Pons (tissue), 1 donor: ENCODE results near the gene AOC3.
"Not testable (repeated sequence)": the region's sequence is repeated elsewhere in the genome, so short reads cannot be mapped to it uniquely, and the experiment has no call there.

Source experiments
- DNase-seq: peaks from one replicate; pipeline ENCODE4 v3.0.0-alpha.2; 2016; ENCODE audit warnings: low spot score

Gene AOC3

DNA sequence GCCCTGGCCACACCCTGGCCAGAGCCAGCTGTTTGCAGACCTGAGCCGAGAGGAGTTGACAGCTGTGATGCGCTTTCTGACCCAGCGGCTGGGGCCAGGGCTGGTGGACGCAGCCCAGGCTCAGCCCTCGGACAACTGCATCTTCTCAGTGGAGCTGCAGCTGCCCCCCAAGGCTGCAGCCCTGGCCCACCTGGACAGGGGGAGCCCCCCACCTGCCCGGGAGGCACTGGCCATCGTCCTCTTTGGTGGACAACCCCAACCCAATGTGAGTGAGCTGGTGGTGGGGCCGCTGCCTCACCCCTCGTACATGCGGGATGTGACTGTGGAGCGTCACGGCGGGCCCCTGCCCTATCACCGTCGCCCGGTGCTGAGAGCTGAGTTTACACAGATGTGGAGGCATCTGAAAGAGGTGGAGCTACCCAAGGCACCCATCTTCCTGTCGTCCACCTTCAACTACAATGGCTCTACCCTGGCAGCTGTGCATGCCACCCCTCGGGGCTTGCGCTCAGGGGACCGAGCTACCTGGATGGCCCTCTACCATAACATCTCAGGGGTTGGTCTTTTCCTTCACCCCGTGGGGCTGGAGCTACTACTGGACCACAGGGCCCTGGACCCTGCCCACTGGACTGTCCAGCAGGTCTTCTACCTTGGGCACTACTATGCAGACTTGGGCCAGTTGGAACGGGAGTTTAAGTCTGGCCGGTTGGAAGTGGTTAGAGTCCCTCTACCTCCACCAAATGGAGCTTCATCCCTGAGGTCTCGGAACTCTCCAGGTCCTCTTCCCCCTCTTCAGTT is 6.0 kb upstream of the AOC3 start:
- DNase-seq, result no peak

DNA sequence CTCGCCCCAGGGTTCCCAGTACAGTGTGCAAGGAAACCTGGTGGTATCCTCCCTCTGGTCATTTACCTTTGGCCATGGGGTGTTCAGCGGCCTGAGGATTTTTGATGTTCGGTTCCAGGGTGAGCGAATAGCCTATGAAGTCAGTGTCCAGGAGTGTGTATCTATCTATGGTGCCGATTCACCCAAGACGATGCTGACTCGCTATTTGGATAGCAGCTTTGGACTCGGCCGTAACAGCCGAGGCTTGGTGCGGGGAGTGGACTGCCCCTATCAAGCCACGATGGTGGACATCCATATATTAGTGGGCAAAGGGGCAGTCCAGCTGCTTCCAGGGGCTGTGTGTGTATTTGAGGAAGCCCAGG is 5.5 kb upstream of the AOC3 start:
- DNase-seq, result no peak

DNA sequence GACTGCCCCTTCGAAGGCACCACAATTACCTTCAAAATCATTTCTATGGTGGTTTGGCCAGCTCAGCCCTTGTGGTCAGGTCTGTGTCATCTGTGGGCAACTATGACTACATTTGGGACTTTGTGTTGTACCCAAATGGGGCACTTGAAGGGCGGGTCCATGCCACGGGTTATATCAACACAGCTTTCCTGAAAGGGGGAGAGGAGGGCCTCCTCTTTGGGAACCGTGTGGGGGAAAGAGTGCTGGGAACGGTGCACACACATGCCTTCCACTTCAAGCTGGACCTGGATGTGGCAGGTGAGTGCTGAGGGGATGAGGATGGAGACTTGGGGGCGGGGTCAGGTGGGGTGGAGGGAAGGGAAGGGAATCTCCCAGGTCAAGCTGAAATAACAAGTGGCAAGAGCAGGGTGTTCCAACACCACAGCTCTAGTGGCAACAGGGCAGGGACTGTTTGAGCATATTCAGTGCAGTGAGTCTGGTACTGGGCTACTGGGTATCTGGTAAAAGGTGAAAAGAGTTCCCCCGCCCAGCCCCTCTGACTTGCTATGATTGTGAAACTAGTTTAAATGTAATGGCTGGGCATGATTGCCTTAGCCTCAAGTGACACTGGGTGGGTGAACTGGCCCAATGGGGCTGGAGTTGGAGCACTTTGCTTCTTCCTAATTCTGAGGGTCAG is 4.9 kb upstream of the AOC3 start:
- no peak for DNase-seq

DNA sequence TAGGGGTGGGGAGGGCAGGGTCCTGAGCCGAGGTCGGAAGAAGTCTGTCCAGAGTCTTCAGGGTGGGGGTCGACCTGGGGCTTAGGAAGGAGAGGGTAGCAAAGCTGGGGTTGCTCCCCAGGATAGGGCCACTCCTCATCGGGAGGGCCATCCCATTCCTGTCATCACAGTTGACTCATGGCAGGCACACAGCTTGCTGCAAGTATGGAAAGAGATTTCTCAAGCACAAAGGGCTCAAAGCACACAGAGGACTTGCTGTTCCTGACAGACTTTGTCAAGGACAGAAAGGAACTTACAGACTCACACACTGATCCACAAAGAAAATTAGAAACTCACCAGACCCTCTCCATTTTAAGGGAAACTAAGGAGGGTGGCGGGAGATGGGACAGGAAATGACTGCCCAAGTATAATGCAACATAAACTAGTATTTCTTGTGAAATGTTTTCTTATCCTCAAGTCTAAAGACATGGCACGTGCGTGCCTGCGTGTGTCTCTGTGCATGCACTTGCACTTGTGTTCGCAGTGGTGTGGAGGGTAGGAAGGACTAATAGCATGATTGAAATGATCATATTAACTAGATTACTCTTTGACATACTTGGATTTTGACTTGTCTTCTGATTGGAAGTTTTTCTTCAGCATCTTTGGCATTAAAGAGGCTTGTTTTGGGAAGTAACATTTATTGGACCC is 4.3 kb upstream of the AOC3 start:
- DNase-seq, result no peak

DNA sequence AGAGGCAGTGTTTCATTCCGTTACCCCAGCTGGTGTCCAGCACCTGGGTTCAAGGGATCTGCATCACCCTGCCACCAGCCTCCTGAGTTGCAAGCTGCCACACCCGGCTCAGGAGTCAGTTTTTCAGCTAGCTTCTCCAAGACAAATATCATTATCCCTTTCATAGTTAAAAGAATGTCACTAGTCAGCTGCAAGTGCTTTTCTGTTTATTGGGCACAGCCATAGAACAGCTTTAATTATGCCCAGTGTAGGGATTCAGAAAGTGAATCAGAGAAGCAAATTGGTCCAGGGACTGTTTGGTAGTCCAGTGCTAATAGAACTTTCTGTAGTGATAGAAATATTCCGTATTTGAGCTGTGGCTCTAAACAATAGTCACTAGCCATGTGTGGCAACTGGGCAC is 2.9 kb upstream of the AOC3 start:
- DNase-seq, result no peak

DNA sequence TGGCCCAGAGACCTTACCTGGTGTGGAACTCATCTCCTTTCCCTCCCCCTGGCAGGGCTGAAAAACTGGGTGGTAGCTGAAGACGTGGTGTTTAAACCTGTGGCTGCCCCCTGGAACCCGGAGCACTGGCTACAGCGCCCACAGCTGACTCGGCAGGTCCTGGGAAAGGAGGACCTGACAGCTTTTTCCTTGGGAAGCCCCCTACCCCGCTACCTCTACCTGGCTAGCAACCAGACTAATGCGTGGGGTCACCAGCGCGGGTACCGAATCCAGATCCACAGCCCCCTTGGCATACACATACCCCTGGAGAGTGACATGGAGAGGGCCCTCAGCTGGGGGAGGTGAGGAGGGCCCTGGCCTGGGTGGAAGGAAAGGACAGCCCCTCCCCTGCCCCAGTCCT is 2.0 kb upstream of the AOC3 start:
- no peak for DNase-seq

DNA sequence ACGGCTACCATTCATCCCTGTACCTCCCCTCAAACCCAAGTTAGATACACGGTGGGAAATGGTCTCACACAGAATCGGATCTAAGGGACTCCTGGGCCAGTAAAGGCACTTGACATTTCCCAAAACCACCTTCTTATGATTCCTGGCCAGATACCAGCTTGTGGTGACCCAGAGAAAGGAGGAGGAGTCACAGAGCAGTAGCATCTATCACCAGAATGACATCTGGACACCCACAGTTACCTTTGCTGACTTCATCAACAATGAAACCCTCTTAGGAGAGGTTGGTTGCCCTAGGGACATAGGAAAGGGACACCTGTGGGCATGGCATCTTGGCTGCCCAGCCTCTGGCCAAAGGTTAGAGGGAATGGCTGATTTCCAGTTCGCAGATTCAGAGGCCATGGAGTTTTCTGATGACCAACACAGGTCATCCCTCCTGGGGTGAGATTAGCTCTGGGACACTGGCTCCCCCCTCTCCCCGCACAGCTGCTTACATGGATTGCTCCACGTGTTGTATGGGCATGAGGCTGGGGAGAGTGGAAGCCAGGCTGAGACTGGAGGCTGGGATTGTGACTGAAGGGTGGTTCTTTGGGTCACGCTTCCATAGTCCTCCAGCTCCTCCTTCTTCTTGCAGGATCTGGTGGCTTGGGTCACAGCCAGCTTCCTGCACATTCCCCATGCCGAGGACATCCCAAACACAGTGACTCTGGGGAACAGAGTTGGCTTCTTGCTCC is 1.4 kb upstream of the AOC3 start:
- no peak for DNase-seq

DNA sequence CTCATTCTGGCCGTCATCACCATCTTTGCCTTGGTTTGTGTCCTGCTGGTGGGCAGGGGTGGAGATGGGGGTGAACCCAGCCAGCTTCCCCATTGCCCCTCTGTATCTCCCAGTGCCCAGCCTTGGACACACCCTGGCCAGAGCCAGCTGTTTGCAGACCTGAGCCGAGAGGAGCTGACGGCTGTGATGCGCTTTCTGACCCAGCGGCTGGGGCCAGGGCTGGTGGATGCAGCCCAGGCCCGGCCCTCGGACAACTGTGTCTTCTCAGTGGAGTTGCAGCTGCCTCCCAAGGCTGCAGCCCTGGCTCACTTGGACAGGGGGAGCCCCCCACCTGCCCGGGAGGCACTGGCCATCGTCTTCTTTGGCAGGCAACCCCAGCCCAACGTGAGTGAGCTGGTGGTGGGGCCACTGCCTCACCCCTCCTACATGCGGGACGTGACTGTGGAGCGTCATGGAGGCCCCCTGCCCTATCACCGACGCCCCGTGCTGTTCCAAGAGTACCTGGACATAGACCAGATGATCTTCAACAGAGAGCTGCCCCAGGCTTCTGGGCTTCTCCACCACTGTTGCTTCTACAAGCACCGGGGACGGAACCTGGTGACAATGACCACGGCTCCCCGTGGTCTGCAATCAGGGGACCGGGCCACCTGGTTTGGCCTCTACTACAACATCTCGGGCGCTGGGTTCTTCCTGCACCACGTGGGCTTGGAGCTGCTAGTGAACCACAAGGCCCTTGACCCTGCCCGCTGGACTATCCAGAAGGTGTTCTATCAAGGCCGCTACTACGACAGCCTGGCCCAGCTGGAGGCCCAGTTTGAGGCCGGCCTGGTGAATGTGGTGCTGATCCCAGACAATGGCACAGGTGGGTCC is 607 bp downstream of the AOC3 start:
- not testable (repeated sequence) for DNase-seq

DNA sequence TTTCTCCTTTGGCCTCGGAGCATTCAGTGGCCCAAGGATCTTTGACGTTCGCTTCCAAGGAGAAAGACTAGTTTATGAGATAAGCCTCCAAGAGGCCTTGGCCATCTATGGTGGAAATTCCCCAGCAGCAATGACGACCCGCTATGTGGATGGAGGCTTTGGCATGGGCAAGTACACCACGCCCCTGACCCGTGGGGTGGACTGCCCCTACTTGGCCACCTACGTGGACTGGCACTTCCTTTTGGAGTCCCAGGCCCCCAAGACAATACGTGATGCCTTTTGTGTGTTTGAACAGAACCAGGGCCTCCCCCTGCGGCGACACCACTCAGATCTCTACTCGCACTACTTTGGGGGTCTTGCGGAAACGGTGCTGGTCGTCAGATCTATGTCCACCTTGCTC is 1.4 kb downstream of the AOC3 start:
- no peak for DNase-seq

DNA sequence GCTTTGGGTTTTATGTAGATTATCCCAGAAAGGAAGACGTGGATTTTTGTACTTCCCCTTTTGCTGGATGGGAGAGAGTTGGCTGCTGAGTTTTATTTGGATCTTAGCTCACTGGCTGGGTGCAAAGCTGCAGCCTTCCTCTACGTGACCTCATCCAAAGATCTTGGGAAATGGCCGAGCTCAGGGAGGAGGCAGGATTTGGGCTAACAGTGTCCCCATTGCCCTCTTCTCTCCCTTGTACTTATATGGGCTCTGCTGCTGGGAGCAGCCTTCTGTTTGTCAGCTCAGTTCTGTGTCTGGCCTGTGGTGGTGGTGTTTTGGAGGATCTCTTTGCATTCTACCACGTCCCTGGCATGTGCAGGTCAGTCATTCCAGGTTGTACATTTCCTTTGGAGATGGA is 2.0 kb downstream of the AOC3 start:
- DNase-seq, result no peak

DNA sequence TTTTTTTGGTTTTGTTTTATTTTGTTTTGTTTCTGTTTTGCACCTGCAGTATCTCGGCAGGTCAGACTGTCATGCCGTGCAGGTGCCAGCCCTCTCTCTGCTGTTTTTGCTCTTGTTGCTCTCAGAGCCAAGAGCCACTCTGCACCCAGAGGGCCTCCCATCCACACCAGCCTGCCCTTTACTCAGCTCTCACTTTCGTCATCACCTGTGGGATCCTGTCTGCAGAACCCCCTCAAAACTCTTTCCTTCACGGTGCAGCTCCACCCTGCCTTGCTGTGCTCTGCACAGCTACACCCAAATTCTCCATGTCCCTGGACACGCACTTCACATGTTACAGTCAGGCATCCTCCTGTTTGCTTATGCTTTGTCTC is 2.6 kb downstream of the AOC3 start:
- DNase-seq, result no peak

DNA sequence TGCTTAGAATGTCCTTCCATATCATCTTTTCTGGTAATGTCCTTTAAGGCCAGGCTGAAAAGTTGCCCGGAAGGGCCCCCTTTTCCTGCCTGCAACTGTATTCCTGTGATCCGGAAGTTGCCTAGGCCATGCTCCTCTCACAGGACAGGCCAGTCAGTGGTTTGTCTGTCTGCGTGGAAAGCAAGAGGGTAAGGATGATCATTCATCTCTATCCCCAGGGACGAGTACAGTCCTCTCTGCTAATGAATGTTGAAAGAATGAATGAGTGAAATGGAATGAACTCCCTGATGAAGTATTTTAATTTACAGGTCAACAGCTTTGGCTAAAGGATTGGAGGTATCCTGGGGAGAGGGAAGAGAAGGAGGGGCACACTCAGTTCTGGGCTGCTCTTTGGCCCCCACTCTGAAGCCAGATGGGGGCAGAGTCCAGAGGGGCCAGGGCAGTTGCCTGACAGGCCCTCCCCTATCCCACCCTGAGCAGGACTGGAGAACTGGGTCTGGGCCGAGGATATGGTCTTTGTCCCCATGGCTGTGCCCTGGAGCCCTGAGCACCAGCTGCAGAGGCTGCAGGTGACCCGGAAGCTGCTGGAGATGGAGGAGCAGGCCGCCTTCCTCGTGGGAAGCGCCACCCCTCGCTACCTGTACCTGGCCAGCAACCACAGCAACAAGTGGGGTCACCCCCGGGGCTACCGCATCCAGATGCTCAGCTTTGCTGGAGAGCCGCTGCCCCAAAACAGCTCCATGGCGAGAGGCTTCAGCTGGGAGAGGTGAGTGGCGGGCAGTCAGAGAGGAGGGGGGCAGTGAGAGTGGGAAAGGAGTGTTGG is 3.2 kb downstream of the AOC3 start:
- DNase-seq, result no peak

DNA sequence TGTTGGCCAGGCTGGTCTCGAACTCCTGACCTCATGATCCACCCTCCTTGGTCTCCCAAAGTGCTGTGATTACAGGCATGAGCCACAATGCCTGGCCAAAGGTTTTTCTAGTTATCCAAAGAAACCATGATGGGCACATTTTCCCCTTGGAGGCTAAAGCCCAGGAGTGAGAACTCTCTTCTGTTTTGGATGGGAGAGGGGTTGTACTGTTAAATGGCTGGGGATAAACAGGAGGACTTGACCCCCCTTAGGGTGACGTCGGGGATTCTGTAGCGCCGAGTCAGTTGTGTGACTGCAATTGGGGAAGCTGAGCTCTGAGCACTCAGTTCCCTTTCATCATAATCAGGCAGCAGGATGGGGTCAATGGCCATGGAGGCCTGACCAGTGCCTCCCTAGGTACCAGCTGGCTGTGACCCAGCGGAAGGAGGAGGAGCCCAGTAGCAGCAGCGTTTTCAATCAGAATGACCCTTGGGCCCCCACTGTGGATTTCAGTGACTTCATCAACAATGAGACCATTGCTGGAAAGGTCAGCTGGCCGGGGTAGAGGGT is 4.1 kb downstream of the AOC3 start:
- no peak for DNase-seq

DNA sequence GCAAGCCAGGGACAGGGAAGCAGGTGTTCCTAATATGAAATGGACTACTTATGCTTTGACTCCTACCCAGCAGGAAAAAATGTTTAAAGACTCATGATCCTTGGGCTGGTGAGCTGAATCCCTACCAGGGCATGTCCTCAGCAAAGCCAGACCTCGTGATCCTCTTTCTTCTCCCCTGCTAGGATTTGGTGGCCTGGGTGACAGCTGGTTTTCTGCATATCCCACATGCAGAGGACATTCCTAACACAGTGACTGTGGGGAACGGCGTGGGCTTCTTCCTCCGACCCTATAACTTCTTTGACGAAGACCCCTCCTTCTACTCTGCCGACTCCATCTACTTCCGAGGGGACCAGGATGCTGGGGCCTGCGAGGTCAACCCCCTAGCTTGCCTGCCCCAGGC is 5.1 kb downstream of the AOC3 start:
- DNase-seq, result not testable (repeated sequence)

DNA sequence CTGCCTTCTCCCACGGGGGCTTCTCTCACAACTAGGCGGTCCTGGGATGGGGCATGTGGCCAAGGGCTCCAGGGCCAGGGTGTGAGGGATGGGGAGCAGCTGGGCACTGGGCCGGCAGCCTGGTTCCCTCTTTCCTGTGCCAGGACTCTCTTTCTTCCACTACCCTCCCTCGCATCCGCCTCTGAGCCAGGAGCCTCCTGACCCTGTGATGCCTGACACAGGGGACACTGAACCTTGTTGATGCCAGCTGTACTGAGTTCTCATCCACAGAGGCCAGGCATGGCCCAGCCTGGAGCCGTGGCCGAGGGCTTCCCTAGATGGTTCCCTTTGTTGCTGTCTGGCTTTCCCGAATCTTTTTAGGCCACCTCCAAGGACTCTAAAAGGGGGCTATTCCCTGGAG is 5.5 kb downstream of the AOC3 start:
- not testable (repeated sequence) for DNase-seq

DNA sequence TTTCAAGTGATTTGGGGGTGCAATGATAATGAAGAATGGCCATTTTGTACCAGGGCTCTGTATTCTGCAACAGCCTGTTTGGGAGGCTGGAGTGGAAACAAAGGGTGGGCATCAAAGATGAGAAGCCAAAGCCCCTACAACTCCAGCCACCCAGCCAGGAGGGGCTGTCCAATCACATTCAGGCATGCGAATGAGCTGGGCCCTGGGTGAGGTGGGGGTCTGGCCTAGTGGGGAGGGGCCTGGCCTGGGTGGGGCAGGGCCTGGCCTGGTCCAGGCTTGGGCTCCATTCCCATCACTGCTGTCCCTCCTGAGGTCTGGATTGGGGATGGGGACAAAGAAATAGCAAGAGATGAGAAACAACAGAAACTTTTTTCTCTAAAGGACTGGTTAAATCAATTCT is 6.4 kb downstream of the AOC3 start:
- no peak for DNase-seq

DNA sequence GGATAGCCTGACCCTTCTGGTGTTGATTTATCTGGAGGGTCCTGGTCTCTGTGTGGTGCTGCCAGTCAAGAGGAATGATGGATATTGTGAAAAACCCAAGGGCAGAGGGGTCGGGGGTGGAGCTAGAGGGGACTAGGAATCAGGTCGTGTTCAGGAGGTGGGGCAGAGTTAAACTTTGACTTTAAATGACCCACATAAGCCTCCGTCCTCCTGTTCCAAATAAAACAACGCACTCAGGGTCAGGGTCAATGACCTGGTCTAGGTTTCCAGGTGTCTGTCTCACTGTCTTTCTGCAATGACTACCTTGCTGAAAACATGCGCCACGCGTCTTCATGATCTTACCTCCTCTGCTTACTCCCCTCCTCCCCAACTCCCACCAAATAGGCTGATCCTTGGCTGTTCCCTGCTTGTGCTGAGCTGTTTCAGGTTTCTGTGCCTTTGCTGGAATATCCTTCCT is 14.7 kb downstream of the AOC3 start:
- no peak for DNase-seq

DNA sequence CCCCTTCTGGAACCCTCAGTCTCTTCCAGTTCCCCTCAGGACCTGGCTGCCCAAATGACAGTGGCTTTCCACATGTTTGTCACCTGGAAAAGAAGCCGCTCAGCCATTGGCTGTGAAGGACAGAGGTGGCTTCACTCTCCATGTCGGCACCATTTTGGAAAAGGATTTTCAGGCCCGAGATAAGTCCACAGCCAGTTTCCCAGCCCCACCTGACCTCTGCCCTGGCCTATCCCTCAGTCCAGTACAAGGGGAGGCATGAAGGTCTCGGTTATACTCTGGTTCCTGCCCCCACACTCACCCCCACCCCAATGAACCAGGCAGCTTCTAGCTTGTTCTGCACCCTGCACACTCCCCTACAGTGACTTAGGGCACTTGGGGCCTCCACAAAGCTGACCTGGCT is 15.2 kb downstream of the AOC3 start:
- DNase-seq, result no peak

DNA sequence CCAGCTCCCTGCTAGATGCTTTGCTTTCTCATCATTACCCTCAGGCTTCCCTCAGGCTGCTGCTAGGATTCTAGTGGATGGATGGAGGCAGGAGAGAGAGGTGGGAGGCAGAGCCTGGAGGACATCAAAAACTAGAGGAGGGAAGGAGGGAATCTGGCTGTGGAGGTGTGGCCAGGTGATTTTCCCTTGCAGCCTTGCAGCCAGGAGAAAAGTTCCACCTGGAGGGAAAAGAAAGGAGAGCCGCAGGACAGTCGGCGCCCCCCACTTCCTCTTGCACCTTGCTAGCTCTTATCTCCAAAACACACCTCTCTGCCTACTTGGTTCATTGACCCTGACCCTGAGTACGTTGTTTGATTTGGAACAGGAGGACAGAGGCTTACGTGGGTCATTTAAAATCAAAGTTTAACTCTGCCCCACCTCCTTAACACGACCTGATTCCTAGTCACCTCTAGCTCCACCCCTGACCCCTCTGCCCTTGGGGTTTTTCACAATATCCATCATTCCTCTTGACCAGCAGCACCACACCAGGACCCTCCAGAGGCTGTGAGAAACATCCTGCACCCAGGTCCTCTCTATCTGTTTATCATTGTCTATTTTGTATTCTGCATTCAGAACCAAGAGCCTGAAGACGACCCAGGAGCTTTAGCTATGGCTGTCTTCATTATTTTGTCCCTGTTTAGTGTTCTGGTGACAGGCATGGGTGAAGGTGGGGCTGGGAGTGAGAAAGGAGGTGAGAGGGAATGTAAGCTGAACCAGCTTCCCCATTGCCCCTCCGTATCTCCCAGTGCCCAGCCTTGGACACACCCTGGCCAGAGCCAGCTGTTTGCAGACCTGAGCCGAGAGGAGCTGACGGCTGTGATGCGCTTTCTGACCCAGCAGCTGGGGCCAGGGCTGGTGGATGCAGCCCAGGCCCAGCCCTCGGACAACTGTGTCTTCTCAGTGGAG is 15.9 kb downstream of the AOC3 start:
- no peak for DNase-seq
